HT1080 (cell line): ENCODE results near the gene DCLK1. TPM values are rescaled to one million over a fixed set of nuclear protein-coding genes. Genes with fewer than 3 reads are reported as not detected.
"Not testable (repeated sequence)": the region's sequence is repeated elsewhere in the genome, so short reads cannot be mapped to it uniquely, and the experiment has no call there.

Experiments used
- DNase-seq: peaks from one replicate; pipeline ENCODE4 v3.0.0-alpha.2; 2015; ENCODE audit warnings: low read depth
- total RNA-seq: library from RNA; depleted of rRNA; stranded (reverse); fragments of >200 nt; shearing (Covaris generic); gene quantifications from 2 replicates; pipeline ENCODE4 v1.2.3, GENCODE V29; 2014

Gene DCLK1
- total RNA-seq, 1 experiment from 2014 or later = 5.2 TPM

DNA sequence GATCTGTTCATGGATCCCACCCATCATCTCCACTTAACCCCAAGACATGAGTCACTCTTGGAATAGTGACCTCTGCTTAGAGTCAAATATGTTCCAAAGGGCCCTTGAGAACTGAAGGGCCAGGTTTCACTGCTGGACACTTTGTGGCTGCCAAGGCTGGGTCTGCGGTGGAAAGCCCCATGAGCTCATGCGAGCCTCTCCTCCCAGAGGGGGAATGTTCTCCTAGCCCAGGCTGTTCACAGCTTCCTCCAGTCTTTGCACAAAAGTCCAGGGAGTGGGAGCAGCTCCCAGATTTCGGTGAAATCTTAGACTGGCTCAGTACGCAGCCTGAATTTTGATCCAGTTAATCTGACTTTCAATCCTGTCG lies 732 bp upstream of the DCLK1 start:
- DNase-seq = no peak

DNA sequence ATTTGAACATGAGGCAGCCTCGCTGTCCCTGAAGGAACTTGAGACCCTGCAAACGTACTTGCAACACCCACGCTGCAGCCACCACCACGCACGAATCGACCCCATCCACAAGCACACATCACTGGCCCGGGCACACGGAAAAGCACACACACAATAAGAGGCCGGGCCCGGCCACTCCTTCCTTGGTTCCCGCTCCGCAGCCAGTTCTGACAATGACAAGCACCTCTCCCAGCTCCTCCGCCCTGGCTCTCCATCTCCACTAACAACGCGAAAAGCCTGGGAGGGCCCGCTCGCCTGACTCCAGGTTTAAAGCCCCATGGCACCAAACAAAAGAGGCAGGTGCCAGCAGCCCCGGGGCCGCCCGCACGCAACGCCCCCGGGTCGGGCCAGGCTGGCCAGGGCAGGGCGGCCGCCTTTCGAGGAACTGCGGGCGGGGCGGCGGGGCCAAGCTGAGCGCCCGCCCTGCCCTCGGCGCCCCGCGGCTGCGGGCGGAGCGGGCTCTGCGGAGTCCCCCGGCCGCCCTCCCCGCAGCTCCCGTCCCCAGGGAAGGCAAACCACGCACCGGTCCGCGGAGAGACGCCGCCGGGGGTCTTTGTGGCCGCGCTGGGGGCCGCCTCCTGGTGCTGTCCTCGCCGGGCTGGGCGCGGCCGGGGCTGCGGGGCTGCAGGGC lies 495 bp downstream of the DCLK1 start:
- DNase-seq = no peak

- DNase-seq = no peak
These were observed 1.0 kb downstream of the DCLK1 start for GRCh38 chr13:36130193-36130551.

GRCh38 chr13:36129539-36129938 lies 1.6 kb downstream of the DCLK1 start:
- DNase-seq = no peak

GRCh38 chr13:36126491-36126890 lies 4.7 kb downstream of the DCLK1 start:
- DNase-seq = no peak

DNA sequence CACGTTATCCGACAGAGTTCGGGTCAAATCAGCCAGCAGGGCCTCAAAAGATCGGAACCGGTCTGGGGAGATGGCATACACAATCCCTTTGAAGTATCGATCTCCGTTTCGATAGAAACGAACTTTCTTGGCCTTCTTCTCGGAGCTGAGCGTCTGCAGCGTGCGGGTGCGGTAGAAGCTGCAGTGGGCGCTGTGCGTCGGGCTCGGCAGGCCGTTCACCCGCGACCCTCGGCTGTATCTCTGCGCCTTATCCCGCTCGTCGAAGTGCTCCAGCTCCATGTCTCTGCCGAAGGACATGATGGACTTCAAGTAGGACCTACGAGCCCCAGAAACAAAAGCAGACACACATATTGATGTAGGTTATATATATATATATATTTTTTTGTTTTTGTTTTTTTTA lies 5.3 kb downstream of the DCLK1 start:
- DNase-seq = no peak

GRCh38 chr13:36124236-36124822 lies 6.9 kb downstream of the DCLK1 start:
- DNase-seq = peak; percentile 42

GRCh38 chr13:36115306-36115705 lies 15.9 kb downstream of the DCLK1 start:
- no peak for DNase-seq

DNA sequence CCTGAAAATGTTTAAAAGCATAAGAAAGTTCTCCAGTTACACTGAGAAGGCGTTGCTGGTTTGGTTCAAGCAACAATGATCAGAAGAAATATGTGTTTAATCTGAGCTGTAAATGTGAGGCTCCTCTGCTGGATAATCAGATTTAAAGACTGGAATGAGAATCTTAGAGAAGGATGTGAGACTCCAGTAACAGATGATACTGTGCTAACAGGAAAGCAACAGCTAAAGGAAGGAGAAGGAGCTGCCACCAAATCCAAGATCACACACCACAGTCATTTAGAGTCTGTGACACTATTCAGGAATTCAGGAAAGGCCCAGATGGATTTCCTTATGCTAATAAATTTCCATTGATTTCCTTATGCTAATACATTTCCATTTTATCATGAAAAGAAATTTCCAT lies 16.9 kb downstream of the DCLK1 start:
- no peak for DNase-seq

DNA sequence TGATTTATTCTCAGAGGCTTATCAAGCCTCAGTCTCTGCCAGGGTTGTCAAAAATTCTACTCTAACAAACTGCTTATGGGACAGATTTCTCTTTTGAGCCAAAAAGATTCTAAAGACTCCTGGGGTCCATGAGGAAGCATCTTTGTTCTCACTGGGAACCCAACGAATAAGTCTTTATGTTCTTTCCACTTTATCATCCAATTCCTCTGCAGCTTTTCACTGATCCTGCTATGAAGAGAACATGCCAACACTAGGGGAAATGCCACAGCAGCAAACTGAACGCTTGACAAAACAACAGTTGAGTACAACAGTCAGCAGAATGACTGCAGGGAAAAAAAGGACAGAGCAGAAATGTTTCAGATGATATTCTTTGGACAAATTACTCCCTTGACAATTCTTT lies 22.2 kb downstream of the DCLK1 start:
- DNase-seq = no peak

- no peak for DNase-seq
These were observed 22.8 kb downstream of the DCLK1 start for GRCh38 chr13:36108342-36108741.

DNA sequence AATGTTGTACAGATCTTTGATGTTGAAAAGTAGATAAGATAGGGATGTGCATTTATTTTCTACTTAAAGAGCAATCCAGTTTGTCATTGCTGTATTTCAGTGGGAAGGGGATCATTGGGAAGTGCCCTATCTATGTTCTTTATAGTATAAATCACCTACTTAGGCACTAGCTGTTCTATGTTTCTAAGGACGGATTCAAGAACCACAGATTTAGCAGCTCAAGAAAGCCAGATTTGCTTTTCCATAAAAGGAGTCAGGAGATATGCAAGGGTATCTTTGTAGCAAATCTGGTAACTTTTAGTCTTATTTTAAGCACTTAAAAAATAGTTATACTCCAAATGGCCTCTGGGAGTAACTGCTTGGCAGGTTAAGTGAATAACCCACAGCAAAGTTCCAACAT lies 23.7 kb downstream of the DCLK1 start:
- no peak for DNase-seq

GRCh38 chr13:36105726-36106125 lies 25.5 kb downstream of the DCLK1 start:
- DNase-seq = no peak

DNA sequence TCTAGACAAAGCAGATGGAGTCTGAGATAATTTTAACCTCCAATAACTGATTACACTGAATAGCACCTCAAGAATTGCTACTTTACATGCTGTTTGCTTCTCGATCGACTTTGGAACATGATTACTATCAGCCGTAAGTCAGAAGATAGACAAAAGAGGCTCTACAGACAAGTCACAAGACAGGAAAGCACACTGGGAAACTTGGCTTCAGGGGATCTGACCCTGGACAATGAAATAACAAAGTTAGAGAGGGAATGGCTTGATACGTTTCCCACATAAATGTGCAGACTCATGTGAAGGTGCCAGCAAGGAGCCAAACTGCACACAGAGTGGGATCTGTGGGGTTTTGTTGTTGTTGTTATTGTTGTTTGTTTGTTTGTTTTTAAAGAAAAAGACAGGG lies 28.5 kb downstream of the DCLK1 start:
- no peak for DNase-seq

DNA sequence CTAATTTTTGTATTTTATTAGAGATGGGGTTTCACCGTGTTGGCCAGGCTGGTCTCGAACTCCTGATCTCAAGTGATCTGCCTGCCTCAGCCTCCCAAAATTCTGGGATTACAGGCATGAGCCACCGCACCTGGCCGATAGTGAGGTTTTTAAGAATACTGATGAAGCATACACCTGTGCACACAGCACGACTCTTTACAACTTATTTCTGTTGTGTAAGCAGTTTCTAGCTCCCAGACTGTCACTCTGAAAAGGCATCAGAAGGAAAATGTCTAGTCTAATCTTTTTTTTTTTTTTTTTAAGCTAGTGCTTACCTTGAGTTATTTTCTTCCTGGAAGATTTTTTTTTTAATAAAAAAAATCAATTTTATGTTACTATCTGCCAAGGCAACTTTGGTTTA lies 29.3 kb downstream of the DCLK1 start:
- not testable (repeated sequence) for DNase-seq

DNA sequence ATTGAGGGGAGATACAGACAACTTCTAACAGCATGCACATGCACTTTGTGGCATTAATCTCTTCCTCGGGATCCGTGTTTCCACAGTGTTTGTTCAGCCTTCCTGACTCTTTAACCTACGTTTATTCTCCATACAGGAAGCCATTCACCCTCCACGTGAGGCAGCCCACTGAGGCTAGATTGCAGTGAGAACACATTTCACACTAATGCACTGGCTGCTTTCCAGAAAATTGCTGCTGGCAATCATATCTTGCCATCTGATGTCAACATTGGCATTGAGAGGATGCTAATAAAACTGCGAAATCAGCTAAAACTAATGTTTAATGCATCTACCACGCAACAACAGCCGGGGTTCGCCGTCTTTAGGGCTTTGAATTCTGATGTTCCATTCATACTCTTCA lies 30.0 kb downstream of the DCLK1 start:
- DNase-seq = no peak

- DNase-seq = no peak
These were observed 33.1 kb downstream of the DCLK1 start for GRCh38 chr13:36098080-36098479.

- DNase-seq = no peak
These were observed 34.4 kb downstream of the DCLK1 start for GRCh38 chr13:36096461-36097416.

- no peak for DNase-seq
These were observed 36.7 kb downstream of the DCLK1 start for GRCh38 chr13:36094478-36094877.

DNA sequence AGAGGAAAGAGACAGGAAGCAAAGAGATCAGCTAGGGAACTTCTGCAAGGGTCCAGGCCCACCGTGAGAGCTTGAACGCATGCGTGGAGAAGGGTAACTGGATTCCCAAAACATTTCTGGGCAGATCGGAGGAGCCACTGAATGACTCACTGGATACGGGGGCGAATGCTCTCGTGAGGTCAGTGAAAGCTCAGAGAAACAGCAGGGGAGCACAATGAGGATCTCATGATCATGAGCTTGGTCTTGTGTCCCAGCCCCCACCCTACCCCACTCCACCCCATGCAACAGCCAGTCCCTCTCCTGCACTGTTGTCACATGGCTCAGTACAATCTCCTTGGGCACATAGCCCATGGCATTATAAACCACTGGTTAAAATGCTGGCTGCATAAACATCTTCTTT lies 40.6 kb downstream of the DCLK1 start:
- DNase-seq = peak; percentile 30

- DNase-seq = no peak
These were observed 42.0 kb downstream of the DCLK1 start for GRCh38 chr13:36089130-36089647.

- no peak for DNase-seq
These were observed 42.7 kb downstream of the DCLK1 start for GRCh38 chr13:36088463-36088862.
